NB4 (cell line): ENCODE data around the gene SP4.

Experiments
- TF ChIP-seq, protein P1 (sequence below): IDR thresholded peaks from one replicate; pipeline ENCODE4 v1.5.1; 2012; ENCODE audit warnings: low read depth, low read length
- TF ChIP-seq, protein P2 (sequence below): IDR thresholded peaks from 2 replicates; pipeline ENCODE4 v1.6.1; 2011; ENCODE audit warnings: low read depth, low read length

DNA sequence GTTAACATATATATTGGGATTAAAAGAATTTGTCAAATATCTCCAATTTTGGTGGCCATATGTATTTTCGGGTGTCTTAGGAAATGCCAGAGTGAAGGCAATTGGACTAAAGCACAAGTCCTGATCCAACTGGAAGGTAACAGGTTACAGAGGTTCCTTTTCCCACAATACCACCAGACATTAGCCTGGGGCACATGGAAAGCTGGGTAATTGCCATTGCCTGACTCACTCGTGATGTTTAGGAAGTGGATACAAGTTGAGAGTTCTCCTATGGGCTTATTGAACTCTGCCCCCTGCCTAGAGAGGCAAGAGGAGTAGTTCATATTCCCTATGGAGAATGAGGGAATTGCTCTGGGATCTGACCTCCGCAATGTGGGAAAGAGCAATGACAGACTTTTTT lies 120.6 kb downstream of the SP4 start:
- TF ChIP-seq, protein P1, sequence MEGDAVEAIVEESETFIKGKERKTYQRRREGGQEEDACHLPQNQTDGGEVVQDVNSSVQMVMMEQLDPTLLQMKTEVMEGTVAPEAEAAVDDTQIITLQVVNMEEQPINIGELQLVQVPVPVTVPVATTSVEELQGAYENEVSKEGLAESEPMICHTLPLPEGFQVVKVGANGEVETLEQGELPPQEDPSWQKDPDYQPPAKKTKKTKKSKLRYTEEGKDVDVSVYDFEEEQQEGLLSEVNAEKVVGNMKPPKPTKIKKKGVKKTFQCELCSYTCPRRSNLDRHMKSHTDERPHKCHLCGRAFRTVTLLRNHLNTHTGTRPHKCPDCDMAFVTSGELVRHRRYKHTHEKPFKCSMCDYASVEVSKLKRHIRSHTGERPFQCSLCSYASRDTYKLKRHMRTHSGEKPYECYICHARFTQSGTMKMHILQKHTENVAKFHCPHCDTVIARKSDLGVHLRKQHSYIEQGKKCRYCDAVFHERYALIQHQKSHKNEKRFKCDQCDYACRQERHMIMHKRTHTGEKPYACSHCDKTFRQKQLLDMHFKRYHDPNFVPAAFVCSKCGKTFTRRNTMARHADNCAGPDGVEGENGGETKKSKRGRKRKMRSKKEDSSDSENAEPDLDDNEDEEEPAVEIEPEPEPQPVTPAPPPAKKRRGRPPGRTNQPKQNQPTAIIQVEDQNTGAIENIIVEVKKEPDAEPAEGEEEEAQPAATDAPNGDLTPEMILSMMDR, result no peak
- TF ChIP-seq, protein P2, sequence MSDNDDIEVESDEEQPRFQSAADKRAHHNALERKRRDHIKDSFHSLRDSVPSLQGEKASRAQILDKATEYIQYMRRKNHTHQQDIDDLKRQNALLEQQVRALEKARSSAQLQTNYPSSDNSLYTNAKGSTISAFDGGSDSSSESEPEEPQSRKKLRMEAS, result no peak
